HG03097 (cell line): Measurements from ENCODE around the gene KLHL26.

Experiments used
- ATAC-seq: cut with Tn5 transposase; IDR thresholded peaks from one replicate; pipeline ENCODE4 v1.9.1; 2021; ENCODE audit not compliant: unreplicated experiment, low FRiP score

KLHL26 gene

GRCh38 chr19:18711893-18712292 lies 75.1 kb downstream of the KLHL26 start:
- no peak for ATAC-seq

GRCh38 chr19:18712981-18713380 lies 76.2 kb downstream of the KLHL26 start:
- ATAC-seq: no peak

- ATAC-seq: no peak
Measured at GRCh38 chr19:18713550-18714117, 76.8 kb downstream of the KLHL26 start.

- no peak for ATAC-seq
Measured at GRCh38 chr19:18715416-18715815, 78.6 kb downstream of the KLHL26 start.

- ATAC-seq: no peak
Measured at GRCh38 chr19:18716857-18717256, 80.0 kb downstream of the KLHL26 start.

- ATAC-seq: no peak
Measured at GRCh38 chr19:18717601-18718000, 80.8 kb downstream of the KLHL26 start.

- no peak for ATAC-seq
Measured at GRCh38 chr19:18718015-18718526, 81.2 kb downstream of the KLHL26 start.

- no peak for ATAC-seq
Measured at GRCh38 chr19:18718846-18719458, 82.1 kb downstream of the KLHL26 start.

- no peak for ATAC-seq
Measured at GRCh38 chr19:18719541-18719940, 82.7 kb downstream of the KLHL26 start.
